Activated CD4-positive, alpha-beta T cell treated with anti-CD3 and anti-CD28 coated beads for 36 hours (primary cell): ENCODE measurements around the gene KIAA1328. TPM values are rescaled to one million over a fixed set of nuclear protein-coding genes. Genes with fewer than 3 reads are reported as not detected.

Experiments
- ATAC-seq: fragments of 200-7000 bp; cut with Tn5 transposase; one replicate; pipeline ENCODE4 v1.10.0; 2021; ENCODE audit warnings: mild to moderate bottlenecking, moderate library complexity
- CTCF ChIA-PET: fragments of 350-600 bp; sonication (Branson Sonifier 250); formaldehyde crosslinking; loops from one replicate; lab custom pipeline; 2021; ENCODE audit warnings: antibody characterized with exemption; lab: Charles Lee
- POLR2A ChIA-PET: fragments of 350-600 bp; sonication (Branson Sonifier 250); formaldehyde crosslinking; loops from one replicate; lab custom pipeline; 2021; ENCODE audit warnings: antibody characterized with exemption, inconsistent platforms; lab: Charles Lee
- DNase-seq: peaks from one replicate; pipeline ENCODE4 v3.0.0-alpha.2; 2020
- H3K27ac Mint-ChIP-seq: one replicate; pipeline ENCODE4 v1.8.0; 2021; ENCODE audit warnings: mixed read lengths
- H3K27me3 Mint-ChIP-seq: one replicate; pipeline ENCODE4 v1.8.0; 2021; ENCODE audit warnings: mixed read lengths
- H3K36me3 Mint-ChIP-seq: one replicate; pipeline ENCODE4 v1.8.0; 2021; ENCODE audit warnings: low read depth, mixed read lengths
- H3K4me1 Mint-ChIP-seq: one replicate; pipeline ENCODE4 v1.8.0; 2021; ENCODE audit warnings: mixed read lengths
- H3K4me3 Mint-ChIP-seq: one replicate; pipeline ENCODE4 v1.8.0; 2021; ENCODE audit warnings: mild to moderate bottlenecking, moderate library complexity, mixed read lengths
- H3K9me3 Mint-ChIP-seq: one replicate; pipeline ENCODE4 v1.8.0; 2021; ENCODE audit warnings: low read depth, mixed read lengths
- intact Hi-C, 2 experiments: fragments of 100-400 bp; cut with DNase I in 1 of 2; cut with micrococcal nuclease in 1 of 2; formaldehyde crosslinking; loops; one replicate each; pipeline versions ENCODE4 v1.14.2 to v1.15.1; 2022 to 2024; cut with DNase I, micrococcal nuclease
- total RNA-seq, 2 experiments: library from RNA; stranded (reverse); gene quantifications; one replicate each; pipeline ENCODE4 v1.2.3, GENCODE V29; 2021

The KIAA1328 gene
- total RNA-seq, 2 experiments from 2014 or later, result 5.8 to 7.4 TPM

DNA sequence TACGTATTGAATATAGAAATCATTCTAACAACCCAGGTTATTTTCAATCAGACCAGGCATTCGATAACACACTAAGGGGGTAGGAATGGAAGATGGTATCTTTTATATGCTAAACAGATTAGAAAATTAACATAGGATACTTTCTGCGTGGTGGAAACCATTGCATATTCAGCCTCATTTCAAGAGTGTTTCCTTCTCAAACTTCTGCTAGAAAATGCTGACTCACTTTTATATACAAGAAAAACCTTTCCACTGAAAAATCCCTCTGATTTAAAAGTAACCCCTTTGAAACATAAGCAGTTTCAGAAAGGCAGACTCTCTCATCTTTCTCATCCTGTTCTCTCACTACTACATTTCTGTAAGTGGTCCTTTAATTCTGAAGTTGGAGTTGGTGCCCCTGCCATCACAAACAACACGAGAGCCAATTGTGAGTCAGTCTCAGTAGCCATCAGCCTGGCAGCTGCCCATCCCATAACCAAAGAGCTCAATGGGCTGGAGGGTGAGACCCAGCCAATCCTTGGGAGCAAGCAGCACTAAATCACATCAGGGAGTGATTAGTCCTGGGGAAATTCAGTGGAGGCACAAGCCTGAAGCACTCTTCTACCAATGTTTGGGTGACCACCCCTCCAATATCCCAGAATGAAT lies 393.5 kb downstream of the KIAA1328 start:
- no peak overlapping the region for H3K27ac Mint-ChIP-seq
- no peaks in the 10 kb centered on the region for H3K9me3 Mint-ChIP-seq
- no peaks in the 10 kb centered on the region for H3K27me3 Mint-ChIP-seq
- peaks cover 11% of the 10 kb centered on the region for H3K36me3 Mint-ChIP-seq
- H3K4me3 Mint-ChIP-seq, result no peak overlapping the region
- DNase-seq, result no peak
- POLR2A ChIA-PET, result no interaction called here
- peaks cover 2% of the 10 kb centered on the region for H3K4me1 Mint-ChIP-seq
- ATAC-seq, result no peak
- intact Hi-C loops, result no loop called here
- CTCF ChIA-PET, result interaction anchor here (0.6 kb wide), 1 partner anchor 209 kb away, joined by 4 read pairs; no protein-coding TSS in a partner anchor

DNA sequence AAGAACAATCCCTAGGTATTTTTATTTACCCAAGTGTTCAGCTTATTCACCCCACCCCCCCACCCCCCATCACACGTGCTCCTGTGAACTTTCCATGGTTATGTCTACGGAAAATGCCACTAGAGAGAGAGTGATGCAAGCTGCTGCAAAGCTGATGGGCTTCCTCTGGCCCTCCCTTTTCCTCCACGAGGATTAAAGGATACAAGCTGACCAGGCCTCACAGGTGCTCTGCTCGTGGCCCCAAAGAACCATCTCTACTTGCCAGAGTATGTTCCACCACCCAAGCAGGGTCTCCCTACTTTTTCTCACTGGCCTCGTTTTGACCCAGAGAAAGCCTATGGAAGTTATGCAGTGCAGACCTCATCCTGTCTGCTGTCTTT lies 394.1 kb downstream of the KIAA1328 start:
- Mint-ChIP-seq H3K27me3 (no peaks in the 10 kb centered on the region), H3K27ac (no peak overlapping the region), H3K4me1 (peaks cover 2% of the 10 kb centered on the region), H3K9me3 (peaks cover 3% of the 10 kb centered on the region), H3K4me3 (no peak overlapping the region), H3K36me3 (peaks cover 11% of the 10 kb centered on the region)
- ATAC-seq, result no peak
- ChIA-PET CTCF (interaction anchor here (0.6 kb wide), 1 partner anchor 210 kb away, joined by 4 read pairs; no protein-coding TSS in a partner anchor), POLR2A (no interaction called here)
- intact Hi-C loops, result no loop called here
- DNase-seq, result no peak

DNA sequence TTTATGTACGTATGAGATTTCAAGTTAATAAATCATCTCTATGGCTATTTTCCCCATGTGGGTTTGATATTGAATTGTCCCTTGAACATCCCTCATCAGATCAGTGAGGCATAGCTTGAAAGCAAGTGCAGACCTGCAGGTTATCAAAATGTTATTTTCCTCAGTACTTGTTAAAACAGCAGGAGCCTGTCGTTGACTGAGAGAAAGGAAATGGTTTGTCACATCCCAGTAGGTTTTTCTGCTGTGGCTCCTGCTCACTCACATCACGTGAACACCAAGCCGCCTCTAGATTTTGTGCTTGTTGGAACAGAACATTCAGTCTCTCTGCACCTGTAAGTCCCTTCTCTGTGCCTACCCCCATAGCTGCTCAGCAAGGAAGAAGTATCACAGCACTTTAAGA lies 396.4 kb downstream of the KIAA1328 start:
- POLR2A ChIA-PET, result no interaction called here
- no peak for ATAC-seq
- peaks cover 3% of the 10 kb centered on the region for H3K9me3 Mint-ChIP-seq

DNA sequence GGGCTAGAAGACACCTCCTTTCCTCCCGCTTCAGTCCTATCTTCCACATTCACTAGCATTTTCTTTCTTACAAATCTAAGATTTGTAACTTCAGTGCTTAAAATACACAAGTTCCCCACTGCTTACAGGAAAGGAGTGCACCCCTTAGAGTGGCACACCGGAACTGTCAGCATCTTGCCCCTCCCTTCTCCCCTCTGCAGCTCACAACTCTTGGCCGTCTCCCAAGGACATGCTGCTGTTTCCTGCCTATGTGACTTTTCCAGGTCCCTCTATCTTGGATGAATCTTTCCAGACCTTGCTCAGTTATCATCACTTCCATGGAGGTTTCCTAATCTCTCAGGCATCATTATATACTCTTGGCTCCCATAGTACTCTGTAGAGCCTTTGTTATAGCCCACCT lies 401.8 kb downstream of the KIAA1328 start:
- POLR2A ChIA-PET, result no interaction called here
- intact Hi-C loops, result no loop called here
- CTCF ChIA-PET, result no interaction called here
- peaks cover 2% of the 10 kb centered on the region for H3K36me3 Mint-ChIP-seq
- H3K9me3 Mint-ChIP-seq, result peaks cover 3% of the 10 kb centered on the region
- ATAC-seq (no peak), DNase-seq (no peak)
- no peaks in the 10 kb centered on the region for H3K27me3 Mint-ChIP-seq
- no peaks in the 10 kb centered on the region for H3K4me1 Mint-ChIP-seq
- no peak overlapping the region for H3K4me3 Mint-ChIP-seq
- no peak overlapping the region for H3K27ac Mint-ChIP-seq

More for the DNA sequence above, 396.4 kb downstream of the KIAA1328 start:
- Mint-ChIP-seq H3K27ac (no peak overlapping the region), H3K36me3 (peaks cover 11% of the 10 kb centered on the region), H3K4me3 (no peak overlapping the region), H3K4me1 (no peaks in the 10 kb centered on the region), H3K27me3 (no peaks in the 10 kb centered on the region)
- DNase-seq, result no peak
- intact Hi-C loops, result no loop called here
- CTCF ChIA-PET, result no interaction called here

DNA sequence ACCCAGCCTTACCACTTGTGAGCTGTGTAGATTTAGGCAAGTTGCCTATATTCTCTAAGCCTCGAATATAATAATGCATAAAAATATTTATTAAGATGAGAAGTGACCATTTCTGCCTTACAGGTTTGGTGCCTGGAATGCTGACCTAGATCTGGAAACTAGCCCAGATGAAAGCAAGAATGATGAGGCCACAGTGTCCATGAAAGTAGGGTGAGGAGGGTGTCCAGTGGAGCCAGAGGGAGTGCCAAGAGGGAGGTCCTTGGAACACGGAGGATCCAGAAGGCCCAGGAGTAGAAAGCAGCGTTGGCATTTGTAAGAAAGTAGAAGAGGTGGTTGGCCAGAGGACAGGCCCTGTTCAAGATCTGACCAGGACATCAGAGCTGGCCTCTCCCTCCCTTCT lies 402.3 kb downstream of the KIAA1328 start:
- ChIA-PET CTCF (no interaction called here), POLR2A (no interaction called here)
- H3K27ac Mint-ChIP-seq, result no peak overlapping the region
- DNase-seq (no peak), ATAC-seq (no peak)
- intact Hi-C loops, result no loop called here
- no peaks in the 10 kb centered on the region for H3K27me3 Mint-ChIP-seq
- H3K36me3 Mint-ChIP-seq, result peaks cover 1% of the 10 kb centered on the region
- H3K4me3 Mint-ChIP-seq, result no peak overlapping the region
- peaks cover 3% of the 10 kb centered on the region for H3K9me3 Mint-ChIP-seq
- no peaks in the 10 kb centered on the region for H3K4me1 Mint-ChIP-seq

DNA sequence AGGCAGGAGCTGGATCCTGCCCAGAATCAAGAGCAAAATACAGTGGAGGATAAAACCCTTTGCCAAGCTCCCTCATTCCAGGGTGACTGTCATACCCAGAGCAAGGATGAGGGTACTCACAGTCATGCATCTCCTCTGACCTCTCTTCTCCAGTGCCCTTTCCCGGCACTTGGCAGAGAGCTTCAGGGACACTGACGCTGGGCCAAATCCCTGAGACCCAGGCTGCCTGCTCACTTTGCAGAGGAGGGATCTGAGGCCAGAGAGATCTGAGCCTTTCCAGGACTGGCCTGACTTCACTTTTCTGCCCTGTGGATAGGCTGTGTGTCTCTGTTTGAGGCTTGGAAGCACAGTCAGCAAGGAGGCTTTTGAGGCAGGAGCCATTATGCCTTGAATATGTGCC lies 406.7 kb downstream of the KIAA1328 start:
- H3K4me1 Mint-ChIP-seq, result no peaks in the 10 kb centered on the region
- no peaks in the 10 kb centered on the region for H3K9me3 Mint-ChIP-seq

DNA sequence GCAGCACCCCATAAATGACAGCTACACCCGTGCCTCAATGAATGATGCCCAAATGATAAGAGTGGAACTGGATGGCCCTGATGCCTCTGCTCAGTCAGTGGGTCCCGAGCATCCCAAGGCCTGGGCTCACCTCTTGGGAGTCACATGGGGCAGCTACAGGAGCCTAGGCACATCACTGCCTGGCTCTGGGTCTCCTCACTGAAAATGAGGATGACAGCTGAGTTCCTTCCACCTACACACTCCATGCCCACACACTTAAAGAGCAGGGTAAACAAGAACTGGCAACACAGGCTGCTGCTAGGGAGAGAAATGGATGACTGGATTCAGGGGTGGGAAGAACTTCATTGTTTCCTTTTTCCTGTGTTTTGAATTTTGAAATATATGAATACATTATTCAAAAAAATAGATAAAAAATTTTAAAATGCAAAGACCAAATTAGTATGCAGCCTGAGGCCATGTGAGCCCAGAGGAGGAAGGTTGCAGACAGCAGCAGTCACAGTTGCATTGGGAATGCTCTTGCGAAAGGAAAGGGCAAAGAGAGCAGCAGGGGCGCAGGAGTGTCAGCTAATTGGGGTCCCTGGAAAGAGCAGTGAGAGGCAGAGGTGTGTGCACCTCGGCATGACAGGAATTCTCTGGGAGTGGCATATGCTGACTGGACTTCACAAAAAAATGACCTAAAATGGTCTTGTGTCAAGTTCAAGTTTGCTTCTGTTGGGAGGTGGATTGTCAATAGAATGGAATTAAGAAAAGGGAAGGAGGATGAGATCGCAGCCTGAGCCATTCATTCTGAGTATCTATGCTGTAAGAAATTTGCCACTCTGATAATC lies 409.6 kb downstream of the KIAA1328 start:
- intact Hi-C loops, result no loop called here
- POLR2A ChIA-PET, result no interaction called here
- peaks cover 8% of the 10 kb centered on the region for H3K27me3 Mint-ChIP-seq
- H3K9me3 Mint-ChIP-seq, result no peaks in the 10 kb centered on the region
- DNase-seq, result no peak
- H3K27ac Mint-ChIP-seq, result no peak overlapping the region
- no peak for ATAC-seq
- no peaks in the 10 kb centered on the region for H3K4me1 Mint-ChIP-seq
- H3K4me3 Mint-ChIP-seq, result no peak overlapping the region
- no peaks in the 10 kb centered on the region for H3K36me3 Mint-ChIP-seq
- CTCF ChIA-PET, result interaction anchor here (0.6 kb wide), 1 partner anchor 90 kb away, joined by 3 read pairs; no protein-coding TSS in a partner anchor

More for the DNA sequence above, 406.7 kb downstream of the KIAA1328 start:
- ChIA-PET CTCF (no interaction called here), POLR2A (no interaction called here)
- intact Hi-C loops, result no loop called here
- DNase-seq (no peak), ATAC-seq (no peak)
- Mint-ChIP-seq H3K36me3 (no peaks in the 10 kb centered on the region), H3K4me3 (no peak overlapping the region), H3K27ac (no peak overlapping the region), H3K27me3 (peaks cover 3% of the 10 kb centered on the region)

DNA sequence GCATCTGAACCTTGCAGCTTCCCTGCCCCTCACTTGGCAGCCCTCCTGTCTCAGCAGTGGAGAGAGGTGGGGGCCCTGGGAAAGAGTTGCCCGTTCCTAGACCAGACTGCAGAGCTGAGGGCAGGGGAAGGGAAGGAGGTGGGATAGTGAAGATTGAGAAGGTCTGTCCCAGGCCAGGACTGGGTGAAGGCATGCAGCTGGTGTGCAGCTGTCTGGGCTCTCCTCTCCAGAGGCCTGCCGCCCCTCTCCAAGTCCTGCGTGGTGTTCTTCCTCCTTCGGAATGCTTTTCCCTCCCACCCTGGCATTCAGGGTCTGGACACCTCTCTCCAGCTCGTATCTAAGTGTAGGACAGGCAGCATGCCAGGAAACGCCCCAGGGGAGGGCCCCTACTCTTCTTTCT lies 413.2 kb downstream of the KIAA1328 start:
- peaks cover 29% of the 10 kb centered on the region for H3K27me3 Mint-ChIP-seq
- intact Hi-C loops, result no loop called here
- DNase-seq (no peak), ATAC-seq (no peak)
- CTCF ChIA-PET, result no interaction called here
- H3K27ac Mint-ChIP-seq, result no peak overlapping the region
- no peak overlapping the region for H3K4me3 Mint-ChIP-seq
- H3K36me3 Mint-ChIP-seq, result no peaks in the 10 kb centered on the region
- POLR2A ChIA-PET, result no interaction called here
- H3K9me3 Mint-ChIP-seq, result peaks cover 2% of the 10 kb centered on the region
- H3K4me1 Mint-ChIP-seq, result peaks cover 2% of the 10 kb centered on the region

DNA sequence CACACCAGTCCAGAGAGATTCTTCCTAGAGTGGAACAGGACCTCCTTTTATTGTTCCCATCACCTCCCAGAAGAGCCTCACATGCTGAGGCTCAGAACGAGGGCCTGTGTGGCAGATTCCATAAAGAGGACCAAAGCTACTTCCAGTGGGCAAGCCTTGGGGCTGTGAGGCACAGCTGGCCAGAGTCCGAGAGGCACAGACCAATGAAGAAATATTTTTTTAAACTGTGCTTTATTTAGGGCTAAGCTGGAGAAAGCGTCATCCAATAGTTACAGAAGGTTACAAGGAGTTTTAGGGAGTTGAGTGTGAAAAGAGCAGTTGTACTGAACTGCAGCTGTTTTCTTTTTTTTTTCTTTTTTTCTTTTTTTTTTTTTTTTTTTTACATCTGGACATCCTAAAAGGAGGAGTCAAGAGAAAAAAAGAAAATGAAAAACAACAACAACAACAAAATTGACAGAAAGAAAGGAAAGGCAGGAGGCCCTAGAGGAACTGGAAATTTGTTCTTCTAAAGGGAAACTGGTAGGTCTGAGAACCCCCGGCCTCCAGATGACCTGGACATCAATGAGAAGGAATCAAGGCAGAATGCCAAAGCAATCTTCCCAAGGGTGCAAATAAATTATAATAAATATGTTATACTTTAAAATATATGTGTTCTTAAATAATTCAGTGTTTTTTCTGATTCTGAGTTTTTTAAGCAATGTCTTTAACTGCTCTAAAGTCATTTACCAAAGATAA lies 414.1 kb downstream of the KIAA1328 start:
- H3K27ac Mint-ChIP-seq, result no peak overlapping the region
- no peak overlapping the region for H3K4me3 Mint-ChIP-seq
- CTCF ChIA-PET, result no interaction called here
- POLR2A ChIA-PET, result no interaction called here
- H3K9me3 Mint-ChIP-seq, result peaks cover 2% of the 10 kb centered on the region
- DNase-seq (no peak), ATAC-seq (no peak)
- H3K4me1 Mint-ChIP-seq, result peaks cover 2% of the 10 kb centered on the region
- intact Hi-C loops, result no loop called here
- H3K36me3 Mint-ChIP-seq, result no peaks in the 10 kb centered on the region
- H3K27me3 Mint-ChIP-seq, result peaks cover 29% of the 10 kb centered on the region

DNA sequence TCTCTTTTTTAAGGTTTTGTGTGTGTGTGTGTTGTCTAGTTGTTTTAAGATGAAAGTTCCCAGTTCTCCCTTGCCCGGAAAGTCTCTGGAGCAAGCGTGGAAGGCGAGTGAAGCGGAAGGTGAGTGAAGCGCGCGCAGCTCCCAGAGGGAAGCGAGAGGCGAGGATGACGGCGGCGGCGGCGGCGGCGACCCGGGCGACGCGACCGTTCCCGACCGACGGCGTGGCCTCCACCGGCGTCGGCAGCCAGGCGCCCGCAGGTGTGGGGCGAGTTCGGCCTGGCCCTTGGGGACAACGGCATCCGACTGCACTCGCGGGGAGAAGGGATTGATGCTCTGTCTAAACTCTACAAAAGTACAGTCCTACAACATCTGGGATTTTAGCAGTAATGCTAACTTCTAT lies 414.8 kb downstream of the KIAA1328 start:
- intact Hi-C loops, result no loop called here

DNA sequence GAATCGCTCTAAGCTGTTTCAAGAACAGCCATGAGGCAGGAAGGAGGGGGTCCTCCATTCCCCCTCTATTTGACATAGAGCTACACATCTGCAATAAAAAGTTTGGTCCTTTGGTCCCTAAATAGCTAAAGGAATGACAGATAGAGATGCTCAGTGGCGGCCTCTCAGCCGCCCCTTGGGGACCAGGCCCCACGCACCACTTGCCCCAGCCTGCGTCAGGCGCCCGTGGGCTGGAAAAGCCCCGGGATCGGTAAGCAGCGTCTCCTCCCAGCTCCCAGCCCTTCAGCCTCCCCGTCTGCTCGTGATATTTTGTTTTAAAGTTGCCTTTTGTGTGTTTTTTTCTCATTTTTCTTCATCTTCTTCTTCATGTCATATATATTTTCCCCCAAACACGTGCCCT lies 415.7 kb downstream of the KIAA1328 start:
- no peak for DNase-seq
- Mint-ChIP-seq H3K27me3 (peaks cover 29% of the 10 kb centered on the region), H3K36me3 (no peaks in the 10 kb centered on the region), H3K9me3 (peaks cover 2% of the 10 kb centered on the region), H3K27ac (no peak overlapping the region), H3K4me3 (no peak overlapping the region), H3K4me1 (peaks cover 2% of the 10 kb centered on the region)
- no peak for ATAC-seq
- intact Hi-C loops, result no loop called here
- POLR2A ChIA-PET, result no interaction called here
- CTCF ChIA-PET, result interaction anchor here (0.6 kb wide), 1 partner anchor 142 kb away, joined by 3 read pairs; no protein-coding TSS in a partner anchor

More for the DNA sequence above, 414.8 kb downstream of the KIAA1328 start:
- no peak for ATAC-seq
- Mint-ChIP-seq H3K27ac (no peak overlapping the region), H3K36me3 (no peaks in the 10 kb centered on the region), H3K4me1 (peaks cover 2% of the 10 kb centered on the region), H3K4me3 (no peak overlapping the region), H3K27me3 (peaks cover 29% of the 10 kb centered on the region), H3K9me3 (peaks cover 2% of the 10 kb centered on the region)
- POLR2A ChIA-PET, result no interaction called here
- CTCF ChIA-PET, result no interaction called here
- no peak for DNase-seq
